GM18519 (cell line): ENCODE measurements around the gene ZNF827.

Source experiments
- ATAC-seq: cut with Tn5 transposase; IDR thresholded peaks from one replicate; pipeline ENCODE4 v1.9.1; 2021; ENCODE audit warnings: mild to moderate bottlenecking, moderate library complexity; ENCODE audit not compliant: unreplicated experiment, low FRiP score

ZNF827 gene

GRCh38 chr4:145773581-145774234, 164.9 kb downstream of the ZNF827 start:
- ATAC-seq: peak; percentile 87

DNA sequence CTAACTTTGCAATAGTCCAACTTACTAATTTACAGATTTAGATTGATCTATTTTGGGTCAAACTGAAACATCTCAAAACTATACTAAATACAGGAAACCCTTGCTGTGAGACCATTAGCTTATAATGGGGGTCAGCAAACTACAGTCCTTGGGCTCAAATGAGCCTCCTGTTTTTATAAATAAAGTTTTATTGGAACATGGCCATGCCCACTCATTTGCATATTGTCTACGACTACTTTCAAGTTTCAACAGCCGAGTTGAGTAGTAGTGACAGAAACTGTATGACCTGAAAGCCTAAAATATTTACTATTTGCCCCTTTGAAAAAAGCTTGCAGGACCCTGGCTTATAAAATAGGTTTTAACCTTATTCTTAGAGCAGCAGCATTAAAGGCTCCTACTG, 166.3 kb downstream of the ZNF827 start:
- ATAC-seq: no peak

DNA sequence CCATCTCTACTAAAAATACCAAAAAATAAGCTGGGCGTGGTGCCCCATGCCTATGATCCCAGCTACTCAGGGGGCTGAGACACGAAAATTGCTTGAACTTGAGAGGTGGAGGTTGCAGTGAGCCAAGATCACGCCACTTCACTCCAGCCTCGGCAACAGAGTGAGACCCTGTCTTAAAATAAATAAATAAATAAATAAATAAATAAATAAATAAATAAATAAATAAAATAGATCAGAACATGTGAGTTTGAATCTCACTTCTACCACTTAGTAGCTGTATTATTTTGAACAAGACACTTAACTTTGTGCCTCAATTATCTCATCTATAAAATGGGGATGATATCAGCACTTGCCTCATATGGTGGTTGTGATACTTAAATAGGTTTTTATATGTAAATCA, 168.5 kb downstream of the ZNF827 start:
- no peak for ATAC-seq

GRCh38 chr4:145769450-145770037, 169.1 kb downstream of the ZNF827 start:
- no peak for ATAC-seq

GRCh38 chr4:145766273-145766672, 172.3 kb downstream of the ZNF827 start:
- no peak for ATAC-seq

DNA sequence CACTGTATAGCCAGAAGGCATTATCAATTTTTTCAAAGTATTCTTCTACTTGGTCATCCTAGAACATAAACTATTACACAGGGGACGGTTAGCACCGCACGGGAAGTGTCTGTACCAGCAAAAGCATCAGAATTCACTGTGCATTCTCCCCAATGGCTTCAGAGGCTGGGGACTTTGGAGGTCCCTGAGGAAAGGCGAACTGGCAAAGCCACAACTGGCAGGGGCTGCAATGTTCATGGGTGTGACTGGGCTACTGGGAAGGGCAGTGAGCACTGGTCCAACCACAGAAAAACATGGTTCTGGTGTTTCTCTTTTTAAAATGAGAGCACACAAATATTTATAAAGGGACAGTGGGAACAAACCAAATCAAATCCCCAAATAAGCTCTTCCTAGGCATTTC, 175.2 kb downstream of the ZNF827 start:
- ATAC-seq: no peak

DNA sequence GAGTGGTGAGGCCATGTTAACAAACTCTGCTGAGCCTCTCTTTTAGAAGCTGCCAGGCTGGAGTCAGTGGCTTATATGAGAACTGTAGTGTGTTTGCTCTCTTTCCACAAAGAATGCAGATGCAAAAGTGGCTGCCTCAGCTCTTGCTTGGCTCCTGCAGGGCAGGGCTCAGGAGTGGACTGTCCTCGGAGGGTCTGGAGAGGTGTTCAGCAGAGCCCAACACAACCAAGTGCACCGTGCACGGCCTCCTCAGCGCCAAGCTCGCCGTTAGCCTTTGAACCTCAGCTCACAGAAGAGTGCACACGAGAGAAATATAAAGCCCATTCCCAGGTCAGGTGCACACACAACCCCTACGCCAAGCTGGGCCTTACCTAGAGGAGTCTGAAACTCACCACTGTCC, 175.9 kb downstream of the ZNF827 start:
- ATAC-seq: no peak

GRCh38 chr4:145760961-145761929, 177.4 kb downstream of the ZNF827 start:
- no peak for ATAC-seq

- no peak for ATAC-seq
Observed at GRCh38 chr4:145760176-145760575, 178.4 kb downstream of the ZNF827 start.

DNA sequence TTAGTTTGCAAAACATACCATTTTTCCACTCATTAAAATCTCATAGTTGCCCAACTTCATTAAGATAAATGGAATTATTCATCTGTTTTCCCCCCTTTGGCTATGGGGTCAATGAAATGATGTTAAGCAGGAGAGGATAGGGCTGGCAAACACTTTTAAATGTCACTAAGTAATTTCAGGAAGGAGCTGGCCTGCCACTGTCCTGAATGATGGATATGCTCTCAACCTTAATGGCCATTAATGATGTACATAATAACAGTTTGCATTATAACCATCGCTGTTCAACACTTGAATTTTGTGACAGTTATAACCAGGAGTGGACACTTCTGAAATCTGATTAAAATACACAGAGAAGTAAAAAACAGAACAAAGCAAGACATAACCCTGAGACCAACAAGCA, 181.4 kb downstream of the ZNF827 start:
- no peak for ATAC-seq

- no peak for ATAC-seq
Observed at GRCh38 chr4:145756244-145756643, 182.4 kb downstream of the ZNF827 start.

DNA sequence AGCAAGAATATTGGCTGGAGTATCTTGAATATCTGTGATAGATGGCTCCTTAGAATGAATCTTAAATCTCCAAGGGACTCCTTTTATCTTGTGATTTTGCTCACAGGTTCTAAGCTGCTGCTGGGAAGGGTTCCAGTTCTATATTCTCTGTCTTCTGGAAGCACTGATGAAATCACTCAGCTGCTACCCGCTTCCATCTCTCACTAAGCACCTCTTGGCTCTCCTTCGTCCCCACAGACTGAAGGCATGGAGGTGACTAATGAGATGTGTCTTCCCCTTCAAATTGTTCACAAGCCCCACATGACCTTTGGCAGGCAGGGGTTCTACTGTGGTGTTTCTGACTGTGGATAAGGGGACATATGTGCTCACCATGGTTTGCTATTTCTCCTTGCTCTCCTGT, 182.8 kb downstream of the ZNF827 start:
- ATAC-seq: no peak

GRCh38 chr4:145743641-145744040, 195.0 kb downstream of the ZNF827 start:
- ATAC-seq: no peak

DNA sequence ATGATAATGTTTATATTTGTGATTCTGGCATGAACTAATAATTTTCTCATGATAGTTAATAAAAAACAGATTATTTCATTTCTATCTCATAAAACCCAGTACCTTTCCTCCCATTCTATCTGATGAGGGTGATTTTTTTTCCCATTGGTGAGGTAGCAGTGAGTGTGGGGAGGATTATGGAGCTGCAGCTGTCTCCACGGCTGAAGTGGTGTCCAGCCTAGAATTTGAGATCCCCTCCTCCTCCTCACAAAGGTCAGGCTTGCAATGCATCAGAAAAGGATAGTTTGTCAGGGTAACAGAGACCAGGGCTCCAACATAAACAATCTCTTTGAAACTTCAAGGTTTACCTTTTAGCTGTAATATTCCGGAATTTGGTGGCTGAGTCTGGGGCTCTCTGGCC, 197.8 kb downstream of the ZNF827 start:
- no peak for ATAC-seq

- ATAC-seq: no peak
Observed at GRCh38 chr4:145739845-145740244, 198.8 kb downstream of the ZNF827 start.

DNA sequence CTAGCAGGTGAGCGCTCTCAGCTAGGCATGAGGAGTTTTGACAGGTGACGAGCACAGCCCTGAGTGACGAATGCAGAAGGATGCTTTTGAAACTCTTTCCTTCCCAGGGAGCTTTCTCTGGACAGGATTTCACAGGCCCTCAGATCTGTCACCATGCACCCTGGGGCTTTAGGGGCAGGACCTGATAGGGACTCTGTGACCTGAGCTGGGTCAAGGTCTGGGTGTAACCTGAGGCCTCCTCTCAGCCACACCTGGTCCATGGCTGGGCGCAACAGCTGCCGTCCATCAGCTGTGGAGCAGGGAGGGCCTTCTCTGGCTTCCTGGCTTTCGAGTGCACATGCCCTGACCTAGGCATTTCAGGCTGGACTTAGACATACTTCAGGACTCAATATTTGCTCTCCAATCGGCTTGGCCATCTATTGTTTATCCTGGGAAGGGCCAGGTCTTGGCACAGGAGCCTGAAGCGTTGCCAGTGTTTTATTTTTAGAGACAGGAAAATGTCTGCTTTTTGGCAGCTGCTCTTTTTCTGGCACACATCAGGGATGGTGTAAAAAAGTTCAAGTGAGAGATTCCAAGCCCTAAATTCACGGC, 202.3 kb downstream of the ZNF827 start:
- ATAC-seq: no peak

DNA sequence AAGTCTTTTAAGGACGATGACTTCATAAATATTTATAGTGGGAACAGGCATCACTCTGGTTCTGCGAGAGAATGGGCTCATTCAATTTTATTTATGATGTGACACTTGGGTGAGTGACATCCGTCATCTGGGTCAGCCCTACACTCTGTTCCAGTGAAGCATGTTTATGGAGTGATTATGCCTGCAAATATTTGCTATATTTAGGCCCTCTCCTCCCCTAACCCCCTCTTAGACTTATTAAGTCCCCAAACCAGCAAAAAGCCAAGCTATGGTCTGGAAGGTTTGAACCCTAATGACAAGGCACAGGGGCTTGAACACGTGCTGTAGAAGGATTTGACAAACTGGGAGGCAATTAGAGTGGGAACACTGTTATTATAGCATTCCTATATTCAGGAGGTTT, 202.8 kb downstream of the ZNF827 start:
- ATAC-seq: no peak

DNA sequence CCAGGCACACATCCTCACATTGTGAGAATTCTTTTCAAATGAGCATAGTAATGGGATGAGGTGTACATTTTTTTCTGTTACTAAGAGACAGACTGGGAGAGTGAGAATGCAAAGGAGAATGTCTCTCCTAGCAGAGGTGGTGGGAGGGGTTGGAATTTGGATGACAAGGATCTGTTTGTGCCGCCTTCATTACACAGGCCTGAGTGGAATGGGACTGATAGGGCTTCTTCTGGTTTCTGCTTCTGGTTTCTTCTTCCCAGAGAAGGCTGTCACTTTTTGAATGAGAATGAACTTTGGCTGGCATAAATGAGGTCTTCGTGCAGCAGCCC, 203.3 kb downstream of the ZNF827 start:
- ATAC-seq: no peak

GRCh38 chr4:145734576-145735346, 203.9 kb downstream of the ZNF827 start:
- ATAC-seq: no peak

GRCh38 chr4:145734031-145734430, 204.6 kb downstream of the ZNF827 start:
- ATAC-seq: no peak
